Astrocyte (in vitro differentiated cells and primary cell): Measurements from ENCODE around the gene ALPG. TPM values are rescaled to one million over a fixed set of nuclear protein-coding genes. Genes with fewer than 3 reads are reported as not detected.

Source experiments
- DNase-seq: peaks from one replicate; pipeline ENCODE4 v3.0.0-alpha.2; 2010; ENCODE audit warnings: low read depth
- FAIRE-seq: peaks from 2 replicates; lab custom pipeline; 2011; peaks lifted over from hg19 to GRCh38; lab: Jason Lieb, UNC
- H2AFZ ChIP-seq: 2 replicates; pipeline ENCODE4 v1.6.0; 2012; ENCODE audit warnings: low read depth, low read length, inconsistent platforms
- H3K27ac ChIP-seq: 2 replicates; pipeline ENCODE4 v1.5.1; 2011; ENCODE audit warnings: low read depth, low read length, inconsistent platforms
- H3K27me3 ChIP-seq: 2 replicates; pipeline ENCODE4 v1.6.0; 2011; ENCODE audit warnings: low read length, inconsistent platforms; ENCODE audit not compliant: insufficient read depth
- H3K36me3 ChIP-seq: 2 replicates; pipeline ENCODE4 v1.5.1; 2011; ENCODE audit warnings: low read length, inconsistent platforms; ENCODE audit not compliant: insufficient read depth
- H3K4me1 ChIP-seq: 2 replicates; pipeline ENCODE4 v1.5.1; 2011; ENCODE audit warnings: low read length, inconsistent platforms; ENCODE audit not compliant: insufficient read depth
- H3K4me2 ChIP-seq: 2 replicates; pipeline ENCODE4 v1.6.0; 2012; ENCODE audit warnings: low read length, inconsistent platforms
- H3K4me3 ChIP-seq: 2 replicates; pipeline ENCODE4 v1.5.1; 2011; ENCODE audit warnings: low read depth, mild to moderate bottlenecking, low read length, inconsistent platforms; ENCODE audit not compliant: insufficient read depth
- H3K79me2 ChIP-seq: 2 replicates; pipeline ENCODE4 v1.6.0; 2012; ENCODE audit warnings: mild to moderate bottlenecking, low read length, inconsistent platforms; ENCODE audit not compliant: insufficient read depth
- H3K9ac ChIP-seq: 2 replicates; pipeline ENCODE4 v1.6.0; 2012; ENCODE audit warnings: mild to moderate bottlenecking, low read length, inconsistent platforms
- H3K9me3 ChIP-seq: 2 replicates; pipeline ENCODE4 v1.5.1; 2012; ENCODE audit warnings: low read depth, mild to moderate bottlenecking, low read length, inconsistent platforms; ENCODE audit not compliant: insufficient read depth
- H4K20me1 ChIP-seq: 2 replicates; pipeline ENCODE4 v1.6.0; 2012; ENCODE audit warnings: low read length, inconsistent platforms; ENCODE audit not compliant: insufficient read depth
- H3K27ac Mint-ChIP-seq: one replicate; pipeline ENCODE4 v1.8.0; 2021; ENCODE audit warnings: mild to moderate bottlenecking, mixed read lengths; ENCODE audit not compliant: unreplicated experiment
- H3K27me3 Mint-ChIP-seq: one replicate; pipeline ENCODE4 v1.8.0; 2021; ENCODE audit warnings: low read depth, mixed read lengths; ENCODE audit not compliant: unreplicated experiment
- H3K36me3 Mint-ChIP-seq: one replicate; pipeline ENCODE4 v1.8.0; 2021; ENCODE audit warnings: low read depth, mixed read lengths; ENCODE audit not compliant: unreplicated experiment
- H3K4me1 Mint-ChIP-seq: one replicate; pipeline ENCODE4 v1.8.0; 2021; ENCODE audit warnings: low read depth, mixed read lengths; ENCODE audit not compliant: unreplicated experiment
- H3K4me3 Mint-ChIP-seq: one replicate; pipeline ENCODE4 v1.8.0; 2021; ENCODE audit warnings: mild to moderate bottlenecking, moderate library complexity, mixed read lengths; ENCODE audit not compliant: unreplicated experiment
- H3K9me3 Mint-ChIP-seq: one replicate; pipeline ENCODE4 v1.8.0; 2021; ENCODE audit warnings: mild to moderate bottlenecking, mixed read lengths; ENCODE audit not compliant: unreplicated experiment
- EZH2 ChIP-seq: IDR thresholded peaks from 2 replicates; pipeline ENCODE4 v1.6.1; 2012; ENCODE audit warnings: mild to moderate bottlenecking, low read length, inconsistent platforms; ENCODE audit not compliant: insufficient read depth
- total RNA-seq: library from RNA; stranded (reverse); gene quantifications from 2 replicates; pipeline ENCODE4 v1.2.1, GENCODE V29; 2021
- TF ChIP-seq, protein P1 (sequence below): IDR thresholded peaks from 2 replicates; pipeline ENCODE4 v1.5.1; 2011; ENCODE audit warnings: low read depth, mild to moderate bottlenecking, inconsistent platforms, low read length, moderate library complexity; ENCODE audit not compliant: insufficient read depth

ALPG gene
- total RNA-seq, 1 donor from 2014 or later, result 0.27 TPM

DNA sequence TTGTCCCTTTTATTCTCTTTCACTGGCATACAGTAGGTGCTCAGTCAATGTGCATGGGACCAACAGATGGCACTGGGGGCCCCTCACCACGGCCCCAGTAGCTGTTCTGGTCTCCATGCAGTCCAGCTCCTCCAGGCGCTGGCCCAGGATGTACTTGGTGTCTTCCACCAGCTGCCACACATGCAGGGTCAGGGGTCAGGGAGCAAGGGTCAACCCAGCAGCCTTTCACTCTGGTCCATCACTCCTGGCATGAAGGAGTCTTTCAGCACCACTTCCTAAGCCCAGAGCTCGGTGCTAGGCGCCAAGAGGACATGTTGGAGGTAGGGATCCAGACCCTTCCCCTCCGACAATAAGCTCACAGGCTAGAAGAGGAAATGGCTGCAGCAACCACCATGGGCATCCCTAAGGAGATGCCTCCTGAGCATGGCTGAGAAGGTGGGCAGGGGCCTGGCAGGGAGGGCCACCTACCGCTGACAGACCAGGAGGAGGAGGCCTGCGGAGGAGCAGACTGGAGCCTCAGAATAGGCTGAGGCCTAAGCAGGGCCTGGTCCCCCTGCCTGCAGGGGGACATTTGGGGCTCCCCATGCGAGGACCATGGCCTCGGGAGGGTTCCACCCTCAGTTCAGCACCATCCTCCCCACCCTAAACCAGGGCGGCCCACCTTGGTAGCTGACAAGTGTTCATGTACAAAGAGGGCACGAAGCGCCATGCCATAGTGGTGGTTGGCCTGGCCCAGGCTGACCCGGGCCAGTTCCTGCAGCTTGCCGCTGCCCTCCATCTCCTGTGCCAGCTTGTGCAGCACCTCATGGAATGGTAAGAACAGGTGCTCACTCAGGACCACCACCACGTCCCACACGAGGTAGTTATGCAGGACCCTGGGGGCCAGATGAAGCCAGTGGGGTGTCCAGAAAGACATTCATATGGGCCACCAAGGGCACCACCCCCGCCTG is 10.2 kb downstream of the ALPG start:
- DNase-seq (no peak), FAIRE-seq (no peak)
- H2AFZ ChIP-seq, result no peak overlapping the region
- TF ChIP-seq EZH2, result no peak
- TF ChIP-seq, protein P1, sequence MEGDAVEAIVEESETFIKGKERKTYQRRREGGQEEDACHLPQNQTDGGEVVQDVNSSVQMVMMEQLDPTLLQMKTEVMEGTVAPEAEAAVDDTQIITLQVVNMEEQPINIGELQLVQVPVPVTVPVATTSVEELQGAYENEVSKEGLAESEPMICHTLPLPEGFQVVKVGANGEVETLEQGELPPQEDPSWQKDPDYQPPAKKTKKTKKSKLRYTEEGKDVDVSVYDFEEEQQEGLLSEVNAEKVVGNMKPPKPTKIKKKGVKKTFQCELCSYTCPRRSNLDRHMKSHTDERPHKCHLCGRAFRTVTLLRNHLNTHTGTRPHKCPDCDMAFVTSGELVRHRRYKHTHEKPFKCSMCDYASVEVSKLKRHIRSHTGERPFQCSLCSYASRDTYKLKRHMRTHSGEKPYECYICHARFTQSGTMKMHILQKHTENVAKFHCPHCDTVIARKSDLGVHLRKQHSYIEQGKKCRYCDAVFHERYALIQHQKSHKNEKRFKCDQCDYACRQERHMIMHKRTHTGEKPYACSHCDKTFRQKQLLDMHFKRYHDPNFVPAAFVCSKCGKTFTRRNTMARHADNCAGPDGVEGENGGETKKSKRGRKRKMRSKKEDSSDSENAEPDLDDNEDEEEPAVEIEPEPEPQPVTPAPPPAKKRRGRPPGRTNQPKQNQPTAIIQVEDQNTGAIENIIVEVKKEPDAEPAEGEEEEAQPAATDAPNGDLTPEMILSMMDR, result no peak
- peaks cover 7% of the 10 kb centered on the region for H3K9me3 ChIP-seq
- no peak overlapping the region for H3K4me3 ChIP-seq
- Mint-ChIP-seq H3K9me3 (peaks cover 5% of the 10 kb centered on the region), H3K27ac (no peak overlapping the region), H3K4me3 (no peak overlapping the region), H3K36me3 (no peaks in the 10 kb centered on the region), H3K27me3 (peaks cover 69% of the 10 kb centered on the region), H3K4me1 (peaks cover 4% of the 10 kb centered on the region)
- no peak overlapping the region for H3K4me2 ChIP-seq
- H3K36me3 ChIP-seq, result no peaks in the 10 kb centered on the region
- no peaks in the 10 kb centered on the region for H4K20me1 ChIP-seq
- no peak overlapping the region for H3K9ac ChIP-seq
- H3K27me3 ChIP-seq, result peaks cover 59% of the 10 kb centered on the region
- no peaks in the 10 kb centered on the region for H3K4me1 ChIP-seq
- H3K79me2 ChIP-seq, result no peaks in the 10 kb centered on the region
- H3K27ac ChIP-seq, result no peak overlapping the region

DNA sequence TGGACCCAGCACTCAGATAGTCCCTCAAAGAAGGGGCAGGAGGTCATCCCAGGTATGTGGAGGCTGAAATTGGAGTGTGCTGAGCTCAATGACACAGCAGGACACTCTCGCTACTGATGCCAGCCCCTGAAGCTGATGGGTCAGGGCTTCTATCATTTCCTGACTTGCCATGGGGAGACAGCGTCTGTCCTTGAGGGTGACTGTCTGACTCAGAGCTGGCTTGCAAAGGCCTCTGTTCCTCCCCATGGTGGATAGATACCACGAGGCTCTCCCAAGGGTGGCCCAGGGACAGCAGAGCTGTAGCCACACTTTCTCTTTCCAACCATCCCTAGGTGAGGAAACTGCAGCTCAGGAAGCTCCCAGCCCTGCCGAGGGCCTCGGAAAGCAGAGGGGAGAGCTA is 10.8 kb downstream of the ALPG start:
- Mint-ChIP-seq H3K4me1 (peaks cover 4% of the 10 kb centered on the region), H3K4me3 (no peak overlapping the region), H3K36me3 (no peaks in the 10 kb centered on the region), H3K9me3 (peaks cover 8% of the 10 kb centered on the region), H3K27ac (no peak overlapping the region), H3K27me3 (peaks cover 76% of the 10 kb centered on the region)
- no peaks in the 10 kb centered on the region for H3K36me3 ChIP-seq
- H3K9me3 ChIP-seq, result peaks cover 12% of the 10 kb centered on the region
- DNase-seq (no peak), FAIRE-seq (no peak)
- no peaks in the 10 kb centered on the region for H4K20me1 ChIP-seq
- no peaks in the 10 kb centered on the region for H3K79me2 ChIP-seq
- no peak overlapping the region for H3K4me3 ChIP-seq
- H3K27ac ChIP-seq, result no peak overlapping the region
- H2AFZ ChIP-seq, result no peak overlapping the region
- no peaks in the 10 kb centered on the region for H3K4me1 ChIP-seq
- H3K27me3 ChIP-seq, result peaks cover 59% of the 10 kb centered on the region
- no peak overlapping the region for H3K4me2 ChIP-seq
- TF ChIP-seq EZH2, result no peak
- TF ChIP-seq, protein P1, result no peak
- H3K9ac ChIP-seq, result no peak overlapping the region

DNA sequence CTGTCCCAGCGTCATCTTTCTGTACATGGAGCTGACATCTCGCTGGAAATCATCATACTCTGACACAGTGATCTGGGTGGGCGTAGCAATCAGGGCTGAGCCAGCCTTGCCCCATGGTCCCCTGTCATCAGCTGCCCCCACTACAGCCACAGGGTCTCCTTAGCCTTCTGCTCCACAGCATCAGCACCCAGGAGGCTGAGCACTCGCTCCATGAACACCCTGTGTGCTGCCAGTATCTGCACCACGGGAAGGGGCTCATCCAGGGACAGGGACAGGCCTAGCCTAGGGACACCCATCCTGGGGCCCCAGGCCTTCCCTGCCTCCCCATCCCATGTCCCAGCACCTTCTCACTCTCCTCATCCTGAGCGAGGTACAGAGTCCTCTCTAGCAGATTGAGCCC is 11.4 kb downstream of the ALPG start:
- peaks cover 58% of the 10 kb centered on the region for H3K27me3 ChIP-seq
- H3K9ac ChIP-seq, result no peak overlapping the region
- no peaks in the 10 kb centered on the region for H3K36me3 ChIP-seq
- H3K27ac ChIP-seq, result no peak overlapping the region
- H3K9me3 Mint-ChIP-seq, result peaks cover 12% of the 10 kb centered on the region
- peaks cover 77% of the 10 kb centered on the region for H3K27me3 Mint-ChIP-seq
- FAIRE-seq (no peak), DNase-seq (no peak)
- H3K4me1 ChIP-seq, result no peaks in the 10 kb centered on the region
- H3K4me1 Mint-ChIP-seq, result no peaks in the 10 kb centered on the region
- peaks cover 16% of the 10 kb centered on the region for H3K9me3 ChIP-seq
- no peak overlapping the region for H3K27ac Mint-ChIP-seq
- no peak overlapping the region for H3K4me2 ChIP-seq
- no peaks in the 10 kb centered on the region for H4K20me1 ChIP-seq
- TF ChIP-seq EZH2, result no peak
- H3K4me3 Mint-ChIP-seq, result no peak overlapping the region
- H3K36me3 Mint-ChIP-seq, result no peaks in the 10 kb centered on the region
- H3K4me3 ChIP-seq, result no peak overlapping the region
- H2AFZ ChIP-seq, result no peak overlapping the region
- no peaks in the 10 kb centered on the region for H3K79me2 ChIP-seq
